ENCODE data around the gene DDR1. TPM values are rescaled to one million over a fixed set of nuclear protein-coding genes. Genes with fewer than 3 reads are reported as not detected.
A peak's percentile ranks its signal among the peaks of the same experiment; 100 is the strongest.
"Not testable (repeated sequence)": the region's sequence is repeated elsewhere in the genome, so short reads cannot be mapped to it uniquely, and the experiment has no call there.

Gene DDR1
- total and polyA plus RNA-seq, 2 donors from 2014 or later, result 95.8 to 362 TPM

DNA sequence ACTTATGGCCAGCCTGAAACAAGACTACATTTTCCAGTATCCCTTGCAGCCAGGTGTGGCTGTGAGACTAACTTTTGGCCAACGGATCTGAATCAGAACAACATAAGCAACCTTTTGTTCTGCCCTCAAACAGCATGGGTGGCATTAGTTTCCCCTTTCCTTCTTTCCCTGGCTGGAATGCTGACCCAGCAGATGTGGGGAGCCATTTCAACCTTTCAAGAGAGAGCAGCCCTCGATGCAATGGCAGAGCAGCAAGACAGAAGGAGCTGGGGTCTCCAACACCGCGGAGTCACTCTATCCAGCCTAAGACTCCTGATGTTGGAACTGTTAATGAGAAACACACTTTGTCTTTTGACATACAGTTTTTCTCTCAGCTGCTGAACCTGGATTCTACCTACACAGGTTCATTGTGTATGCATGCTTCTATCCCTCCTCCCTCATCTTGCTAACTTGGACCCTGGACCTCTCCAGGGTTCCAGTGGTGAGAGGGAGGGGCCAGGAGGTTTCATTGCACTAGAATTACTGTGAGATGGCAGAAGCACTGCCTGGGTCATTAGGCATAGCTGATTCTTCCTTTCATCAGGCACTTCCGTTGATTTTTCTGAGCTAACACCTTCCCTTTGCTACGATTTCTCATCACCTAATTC, 28.8 kb upstream of the DDR1 start:
- TF ChIP-seq, protein P1, sequence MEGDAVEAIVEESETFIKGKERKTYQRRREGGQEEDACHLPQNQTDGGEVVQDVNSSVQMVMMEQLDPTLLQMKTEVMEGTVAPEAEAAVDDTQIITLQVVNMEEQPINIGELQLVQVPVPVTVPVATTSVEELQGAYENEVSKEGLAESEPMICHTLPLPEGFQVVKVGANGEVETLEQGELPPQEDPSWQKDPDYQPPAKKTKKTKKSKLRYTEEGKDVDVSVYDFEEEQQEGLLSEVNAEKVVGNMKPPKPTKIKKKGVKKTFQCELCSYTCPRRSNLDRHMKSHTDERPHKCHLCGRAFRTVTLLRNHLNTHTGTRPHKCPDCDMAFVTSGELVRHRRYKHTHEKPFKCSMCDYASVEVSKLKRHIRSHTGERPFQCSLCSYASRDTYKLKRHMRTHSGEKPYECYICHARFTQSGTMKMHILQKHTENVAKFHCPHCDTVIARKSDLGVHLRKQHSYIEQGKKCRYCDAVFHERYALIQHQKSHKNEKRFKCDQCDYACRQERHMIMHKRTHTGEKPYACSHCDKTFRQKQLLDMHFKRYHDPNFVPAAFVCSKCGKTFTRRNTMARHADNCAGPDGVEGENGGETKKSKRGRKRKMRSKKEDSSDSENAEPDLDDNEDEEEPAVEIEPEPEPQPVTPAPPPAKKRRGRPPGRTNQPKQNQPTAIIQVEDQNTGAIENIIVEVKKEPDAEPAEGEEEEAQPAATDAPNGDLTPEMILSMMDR (IDR thresholded peaks at IDR 0.05; ENCODE audit: borderline replicate concordance, extremely low read depth, insufficient read depth), result no peak
- DNase-seq (peak in 1 of 5 donors; percentile 73), FAIRE-seq (no peak)
- Histone ChIP-seq H3K4me3 (ENCODE audit: low read length in 3 of 3) (no peak overlapping the region), H3K9me3 (ENCODE audit: control insufficient read depth in 2 of 3, insufficient read depth in 1 of 3, low read length in 3 of 3) (no peaks in the 10 kb centered on the region), H3K27me3 (ENCODE audit: control insufficient read depth, insufficient read depth, low read length) (no peaks in the 10 kb centered on the region), H3K27ac (ENCODE audit: low read depth in 2 of 2, low read length in 2 of 2) (peak overlapping the region in 1 of 2 donors; percentile 5), H3K4me1 (ENCODE audit: control insufficient read depth in 2 of 3, insufficient read depth in 2 of 3, low read depth in 1 of 3, low read length in 3 of 3) (peaks cover 4 to 11% (median 7%) of the 10 kb centered on the region in 3 donors), H3K9ac (ENCODE audit: low read length in 3 of 3) (no peak overlapping the region), H3K36me3 (ENCODE audit: control insufficient read depth in 2 of 3, insufficient read depth in 3 of 3, low read length in 3 of 3) (no peaks in the 10 kb centered on the region)
- intact Hi-C loops (cut with DNase I), result no loop called here

DNA sequence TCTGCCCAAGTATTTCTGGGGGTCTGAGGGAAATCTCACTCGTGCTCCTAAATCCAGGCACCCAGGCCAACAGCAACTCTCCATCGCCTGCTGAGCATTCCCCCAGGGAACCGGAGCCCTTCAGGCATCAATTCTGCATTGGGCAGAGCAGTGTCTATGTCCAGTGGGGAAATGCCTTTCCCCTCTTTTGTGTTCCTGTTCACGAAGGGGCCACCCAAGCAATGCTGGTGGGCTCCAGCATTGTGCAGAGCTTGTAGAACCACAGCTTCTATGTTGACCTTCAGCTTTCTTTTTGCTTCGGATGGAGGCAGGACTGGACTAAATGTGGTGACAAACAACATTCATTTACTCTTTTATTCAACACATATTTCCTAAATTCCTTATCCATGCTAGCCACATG, 27.2 kb upstream of the DDR1 start:
- no peaks in the 10 kb centered on the region for H3K9me3 ChIP-seq (ENCODE audit: control insufficient read depth in 2 of 3, insufficient read depth in 1 of 3, low read length in 3 of 3)
- H3K27ac ChIP-seq (ENCODE audit: low read depth in 2 of 2, low read length in 2 of 2), result no peak overlapping the region
- FAIRE-seq, result no peak
- no peaks in the 10 kb centered on the region for H3K27me3 ChIP-seq (ENCODE audit: control insufficient read depth, insufficient read depth, low read length)
- no peak overlapping the region for H3K4me3 ChIP-seq (ENCODE audit: low read length in 3 of 3)
- intact Hi-C loops (cut with DNase I), result no loop called here
- H3K4me1 ChIP-seq (ENCODE audit: control insufficient read depth in 2 of 3, insufficient read depth in 2 of 3, low read depth in 1 of 3, low read length in 3 of 3), result peaks cover 4 to 15% (median 10%) of the 10 kb centered on the region in 3 donors
- no peaks in the 10 kb centered on the region for H3K36me3 ChIP-seq (ENCODE audit: control insufficient read depth in 2 of 3, insufficient read depth in 3 of 3, low read length in 3 of 3)
- no peak overlapping the region for H3K9ac ChIP-seq (ENCODE audit: low read length in 3 of 3)
- TF ChIP-seq, protein P1 (IDR thresholded peaks at IDR 0.05; ENCODE audit: borderline replicate concordance, extremely low read depth, insufficient read depth), result no peak
- no peak for DNase-seq

DNA sequence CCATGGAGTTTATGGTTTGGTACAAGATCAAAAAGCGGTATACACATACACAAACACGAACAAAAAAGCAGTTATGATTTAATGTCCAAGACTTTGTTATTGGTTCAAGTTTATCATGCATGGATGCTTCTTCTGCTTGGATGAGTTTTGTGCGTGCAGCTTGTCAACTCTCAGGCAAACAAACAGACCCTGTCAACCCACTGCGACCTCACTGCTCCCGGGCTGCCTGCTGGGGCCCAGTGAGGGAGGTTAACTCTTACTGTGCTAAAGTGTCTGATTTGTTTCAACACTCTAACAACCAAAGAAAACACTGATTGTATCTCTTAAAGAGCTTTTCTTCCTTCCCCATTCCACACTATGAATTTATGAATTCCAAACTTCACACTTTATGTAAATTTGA, 26.8 kb upstream of the DDR1 start:
- H3K9me3 ChIP-seq (ENCODE audit: control insufficient read depth in 2 of 3, insufficient read depth in 1 of 3, low read length in 3 of 3), result no peaks in the 10 kb centered on the region
- DNase-seq (peak in 4 of 5 donors; percentile 66 to 78 (median 74)), FAIRE-seq (no peak)
- TF ChIP-seq, protein P1 (IDR thresholded peaks at IDR 0.05; ENCODE audit: borderline replicate concordance, extremely low read depth, insufficient read depth), result no peak
- H3K4me1 ChIP-seq (ENCODE audit: control insufficient read depth in 2 of 3, insufficient read depth in 2 of 3, low read depth in 1 of 3, low read length in 3 of 3), result peaks cover 6 to 15% (median 12%) of the 10 kb centered on the region in 3 donors
- intact Hi-C loops (cut with DNase I), result no loop called here
- no peaks in the 10 kb centered on the region for H3K36me3 ChIP-seq (ENCODE audit: control insufficient read depth in 2 of 3, insufficient read depth in 3 of 3, low read length in 3 of 3)
- no peak overlapping the region for H3K4me3 ChIP-seq (ENCODE audit: low read length in 3 of 3)
- no peaks in the 10 kb centered on the region for H3K27me3 ChIP-seq (ENCODE audit: control insufficient read depth, insufficient read depth, low read length)
- no peak overlapping the region for H3K27ac ChIP-seq (ENCODE audit: low read depth in 2 of 2, low read length in 2 of 2)
- no peak overlapping the region for H3K9ac ChIP-seq (ENCODE audit: low read length in 3 of 3)

DNA sequence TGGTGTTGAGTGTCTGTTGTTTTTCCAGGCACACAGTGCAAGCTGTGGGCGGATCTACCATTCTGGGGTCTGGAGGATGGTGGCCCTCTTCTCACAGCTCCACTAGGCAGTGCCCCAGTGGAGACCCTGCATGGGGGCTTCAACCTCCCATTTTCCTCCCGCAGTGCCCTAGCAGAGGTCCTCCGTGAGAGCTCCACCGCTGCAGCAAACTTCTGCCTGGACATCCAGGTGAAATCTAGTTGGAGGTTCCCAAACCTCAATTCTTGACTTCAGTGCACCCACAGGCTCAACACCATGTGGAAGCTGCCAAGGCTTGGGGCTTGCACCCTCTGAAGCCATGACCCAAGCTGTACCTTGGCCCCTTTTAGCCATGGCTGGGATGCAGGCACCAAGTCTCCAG, 24.6 kb upstream of the DDR1 start:
- intact Hi-C loops (cut with DNase I); H3K36me3 ChIP-seq (ENCODE audit: control insufficient read depth in 2 of 3, insufficient read depth in 3 of 3, low read length in 3 of 3); H3K9ac ChIP-seq (ENCODE audit: low read length in 3 of 3); FAIRE-seq; H3K9me3 ChIP-seq (ENCODE audit: control insufficient read depth in 2 of 3, insufficient read depth in 1 of 3, low read length in 3 of 3); DNase-seq; H3K27me3 ChIP-seq (ENCODE audit: control insufficient read depth, insufficient read depth, low read length); H3K4me3 ChIP-seq (ENCODE audit: low read length in 3 of 3); H3K27ac ChIP-seq (ENCODE audit: low read depth in 2 of 2, low read length in 2 of 2): not testable (repeated sequence)
- peaks cover 6 to 15% (median 12%) of the 10 kb centered on the region in 3 donors for H3K4me1 ChIP-seq (ENCODE audit: control insufficient read depth in 2 of 3, insufficient read depth in 2 of 3, low read depth in 1 of 3, low read length in 3 of 3)
